HG03175 (cell line): ENCODE data around the gene FNIP2.
"Not testable (repeated sequence)": the region's sequence is repeated elsewhere in the genome, so short reads cannot be mapped to it uniquely, and the experiment has no call there.

Experiments used
- ATAC-seq: cut with Tn5 transposase; IDR thresholded peaks from one replicate; pipeline ENCODE4 v1.9.1; 2021; ENCODE audit warnings: mild to moderate bottlenecking, moderate library complexity; ENCODE audit not compliant: unreplicated experiment

Gene FNIP2

DNA sequence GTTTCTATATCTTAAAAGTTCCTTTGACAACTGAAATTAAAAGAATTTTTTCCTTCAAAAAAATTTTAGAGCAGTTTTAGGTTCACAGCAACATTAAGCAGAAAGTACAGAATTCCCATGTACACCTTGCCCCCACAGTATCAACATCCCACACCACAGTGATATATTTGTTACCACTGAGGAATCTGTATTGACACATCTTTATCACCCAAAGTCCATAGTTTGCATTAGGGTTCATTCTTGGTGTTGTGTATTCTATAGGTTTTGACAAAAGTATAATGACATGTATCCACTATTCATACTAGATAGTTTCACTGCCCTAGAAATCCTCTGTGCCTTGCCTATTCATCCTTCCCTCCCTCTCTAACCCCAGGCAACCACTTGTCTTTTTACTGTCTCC, 43.7 kb downstream of the FNIP2 start:
- ATAC-seq = no peak

- ATAC-seq = no peak
Measured at GRCh38 chr4:158813113-158813512, 44.3 kb downstream of the FNIP2 start.

- no peak for ATAC-seq
Measured at GRCh38 chr4:158814207-158814606, 45.4 kb downstream of the FNIP2 start.

- no peak for ATAC-seq
Measured at GRCh38 chr4:158814636-158815330, 46.0 kb downstream of the FNIP2 start.

- peak; percentile 35 for ATAC-seq
Measured at GRCh38 chr4:158816955-158817354, 48.1 kb downstream of the FNIP2 start.

DNA sequence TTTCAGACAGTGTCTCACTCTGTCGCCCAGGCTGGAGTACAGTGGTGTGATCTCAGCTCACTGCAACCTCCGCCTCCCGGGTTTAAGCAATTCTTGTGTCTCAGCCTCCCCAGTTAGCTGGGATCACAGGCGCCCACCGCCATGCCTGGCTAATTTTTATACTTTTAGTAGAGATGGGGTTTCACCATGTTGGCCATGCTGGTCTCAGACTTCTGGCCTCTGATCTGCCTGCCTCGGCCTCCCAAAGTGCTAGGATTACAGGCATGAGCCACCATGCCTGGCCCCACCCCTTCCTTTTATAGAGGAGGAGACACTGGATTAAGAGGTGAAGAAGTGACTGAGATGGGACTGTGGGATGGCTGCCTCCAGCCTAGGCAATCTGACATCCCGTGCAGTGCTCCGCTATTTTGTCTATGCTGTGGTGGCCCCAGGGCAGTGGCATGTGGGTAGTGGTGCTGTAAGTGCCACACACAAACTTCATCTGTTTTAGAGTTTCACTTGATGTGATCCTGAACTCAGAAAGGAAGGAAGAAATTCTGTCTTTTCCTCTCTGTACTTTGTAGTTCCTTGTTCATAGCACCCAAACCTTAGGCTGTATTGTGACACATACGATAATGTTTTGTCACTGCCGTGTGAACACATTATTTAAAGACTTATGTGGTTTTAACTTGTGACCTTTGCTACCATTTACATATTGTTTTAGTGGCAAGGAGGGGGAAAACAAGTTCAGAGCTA, 48.9 kb downstream of the FNIP2 start:
- ATAC-seq = peak; percentile 86

DNA sequence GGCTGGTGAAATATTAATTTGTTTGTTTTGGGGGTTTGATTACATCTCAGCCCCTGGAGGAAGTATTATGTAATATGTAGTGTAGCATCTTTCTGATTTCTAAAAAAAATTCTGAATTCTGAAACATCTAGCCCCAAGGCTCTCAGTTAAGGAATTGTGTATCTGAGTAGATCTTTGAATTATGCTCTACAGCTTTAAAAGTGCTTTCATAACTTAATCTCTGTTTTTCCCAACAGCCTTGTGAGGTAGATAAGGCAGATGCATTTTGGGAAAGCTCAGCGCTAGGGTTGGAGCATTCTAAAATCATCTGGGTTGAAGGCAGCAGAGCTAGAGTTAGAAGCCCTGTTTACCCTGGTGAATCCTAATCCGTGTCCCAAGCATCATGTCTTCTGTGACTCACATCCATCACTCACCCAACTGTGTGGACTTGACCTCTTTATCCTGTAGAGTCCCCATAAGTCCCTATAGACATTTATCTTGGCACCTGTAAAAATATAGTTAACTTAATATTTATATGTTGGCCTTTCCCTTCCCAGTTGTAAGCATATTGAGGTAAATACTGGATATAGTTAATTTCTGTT, 49.8 kb downstream of the FNIP2 start:
- ATAC-seq = no peak

DNA sequence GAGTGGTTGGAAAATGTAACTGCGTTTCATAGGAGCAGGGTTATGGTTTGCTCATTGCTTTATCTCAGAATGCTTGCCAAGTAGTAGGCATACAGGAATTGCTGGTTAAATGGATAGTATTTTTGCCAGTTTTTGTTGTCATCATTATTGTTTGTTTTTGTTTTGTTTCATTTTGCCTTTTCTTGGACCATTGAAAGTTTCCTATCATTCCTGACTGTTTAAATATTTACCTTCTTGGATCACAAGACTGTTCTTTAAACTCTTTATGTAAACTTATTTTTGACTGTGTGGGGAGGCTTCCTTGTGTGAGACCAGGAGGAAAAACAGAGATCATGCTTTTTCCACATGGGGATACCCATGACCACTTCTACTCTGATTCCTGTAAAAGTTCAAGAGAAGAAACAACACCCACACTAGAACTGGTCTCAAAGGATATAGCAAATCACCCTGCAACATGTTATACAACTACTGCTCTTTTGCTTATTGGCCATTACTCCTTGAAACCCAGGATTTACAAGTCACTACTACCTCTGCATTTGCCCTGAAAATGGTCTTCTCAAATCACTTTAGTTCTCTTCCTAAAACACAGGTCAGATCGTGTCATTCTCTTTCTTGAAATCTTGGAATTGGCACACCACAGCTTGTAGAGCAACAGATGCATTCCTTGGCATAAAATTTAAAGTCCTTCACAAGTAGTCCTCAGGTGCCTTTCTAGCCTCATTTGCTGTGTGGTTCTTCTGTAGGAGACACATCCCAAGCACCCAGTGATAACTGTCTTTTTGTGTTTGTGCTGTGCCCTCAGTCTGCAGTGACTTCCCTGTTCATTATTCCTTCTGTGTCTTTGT, 51.3 kb downstream of the FNIP2 start:
- ATAC-seq = no peak

DNA sequence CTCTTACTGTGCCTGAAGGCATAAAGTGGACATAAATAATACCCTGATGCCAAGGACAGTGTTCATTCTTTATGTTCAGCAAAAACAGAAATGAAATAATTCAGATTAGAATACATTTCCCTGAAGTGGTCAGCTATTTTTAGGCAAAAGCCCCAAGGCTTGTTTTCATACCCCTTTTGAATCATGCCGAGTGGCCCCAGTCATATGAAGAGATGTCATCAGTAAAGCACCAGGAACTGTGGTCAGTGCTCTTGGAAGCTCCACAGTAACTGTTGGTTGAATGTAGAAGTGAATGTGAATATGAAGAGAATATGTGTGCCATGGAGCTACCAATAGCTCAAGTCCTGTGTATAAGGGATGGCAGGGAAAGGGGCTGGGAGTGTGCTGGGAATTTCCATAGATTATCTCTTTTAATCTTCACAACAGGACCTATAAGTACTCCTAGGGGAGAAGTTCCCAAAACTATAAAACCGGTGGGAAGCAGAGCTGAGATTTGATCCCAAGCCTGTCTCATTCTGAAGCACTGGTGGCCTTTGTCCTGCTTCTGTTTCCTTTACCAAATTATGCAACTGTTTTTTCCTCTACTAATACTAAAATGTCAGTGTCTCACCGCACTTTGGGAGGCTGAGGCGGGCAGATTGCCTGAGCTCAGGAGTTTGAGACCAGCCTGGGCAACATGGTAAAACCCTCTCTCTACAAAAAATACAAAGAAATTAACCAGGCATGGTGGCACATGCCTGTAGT, 52.6 kb downstream of the FNIP2 start:
- ATAC-seq = peak; percentile 26

DNA sequence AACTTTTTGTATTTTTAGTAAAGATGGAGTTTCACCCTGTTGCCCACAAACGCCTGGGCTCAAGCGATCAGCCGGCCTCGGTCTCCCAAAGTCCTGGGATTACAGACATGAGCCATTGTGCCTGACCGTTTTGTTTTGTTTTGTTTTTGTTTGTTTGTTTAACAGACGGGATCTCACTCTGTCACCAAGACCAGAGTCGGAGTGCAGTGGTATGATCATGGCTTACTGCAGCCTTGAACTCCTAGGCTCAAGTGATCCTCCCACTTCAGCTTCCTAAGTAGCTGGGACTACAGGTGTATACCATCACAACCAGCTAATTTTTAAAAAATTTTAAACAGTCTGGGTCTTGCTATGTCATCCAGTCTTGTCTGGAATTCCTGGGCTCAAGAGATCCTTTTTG, 53.5 kb downstream of the FNIP2 start:
- no peak for ATAC-seq

DNA sequence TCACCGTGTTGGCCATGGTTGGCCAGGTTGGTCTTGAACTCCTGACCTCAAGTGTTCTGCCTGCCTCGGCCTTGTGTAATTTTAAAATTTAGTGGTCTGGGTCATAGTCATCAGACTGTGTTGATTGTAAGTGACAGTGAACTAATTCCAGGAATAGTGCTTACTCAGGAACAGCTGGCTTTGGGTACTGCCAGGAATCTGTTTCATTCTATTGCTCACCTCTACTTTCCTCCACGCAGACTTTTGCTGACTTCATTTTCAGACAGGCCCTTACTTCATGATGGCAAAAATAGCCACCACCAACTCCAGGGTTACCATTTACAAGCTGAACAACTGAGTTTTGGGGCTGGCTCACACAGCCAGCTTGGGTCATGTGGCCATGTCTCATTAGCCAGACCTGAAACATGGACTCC, 54.6 kb downstream of the FNIP2 start:
- peak; percentile 15 for ATAC-seq

GRCh38 chr4:158824425-158825274, 55.8 kb downstream of the FNIP2 start:
- ATAC-seq = peak; percentile 25

- ATAC-seq = no peak
Measured at GRCh38 chr4:158825433-158826036, 56.7 kb downstream of the FNIP2 start.

DNA sequence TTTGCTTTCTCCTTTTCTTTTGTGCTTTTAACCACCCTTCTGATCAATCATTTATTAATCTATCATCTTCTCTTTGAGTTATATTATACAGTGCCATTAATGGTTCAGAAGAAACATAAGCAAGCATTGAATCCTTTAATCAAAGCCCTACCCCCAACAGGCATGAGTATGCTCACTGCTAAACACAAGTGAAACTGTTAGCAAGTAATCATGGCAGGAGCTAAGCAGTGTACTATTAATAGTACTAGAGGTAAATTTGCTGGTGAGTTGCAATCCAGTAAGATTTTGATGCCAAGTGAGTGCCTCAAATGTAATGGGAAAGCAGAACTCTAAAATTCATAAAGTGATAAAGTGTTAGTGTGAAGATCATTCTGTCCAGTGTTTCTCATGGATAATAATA, 57.2 kb downstream of the FNIP2 start:
- ATAC-seq = peak; percentile 73

- ATAC-seq = peak; percentile 26
Measured at GRCh38 chr4:158826882-158827281, 58.1 kb downstream of the FNIP2 start.

DNA sequence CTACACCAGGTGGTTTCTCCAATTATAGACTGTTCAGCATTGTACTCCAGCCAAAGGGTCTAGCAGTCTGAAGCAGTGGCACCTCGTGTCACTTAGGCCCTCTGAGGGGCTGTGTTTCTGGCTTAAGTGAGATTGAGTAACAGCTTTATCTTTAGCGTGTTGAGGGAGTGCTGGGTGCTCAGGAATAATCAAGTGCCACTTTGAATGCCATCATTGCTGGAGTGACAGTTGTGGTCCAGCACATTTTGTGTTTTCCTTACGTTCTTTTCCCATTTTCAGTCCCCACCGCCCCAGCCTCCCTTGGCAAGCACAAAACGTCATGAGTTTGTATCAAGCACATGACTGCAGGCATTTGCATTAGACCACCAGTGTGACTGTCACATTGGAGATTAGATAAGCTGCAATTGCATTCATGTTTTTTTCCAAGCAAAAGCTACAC, 58.7 kb downstream of the FNIP2 start:
- ATAC-seq = no peak

GRCh38 chr4:158828151-158828550, 59.3 kb downstream of the FNIP2 start:
- ATAC-seq = not testable (repeated sequence)

DNA sequence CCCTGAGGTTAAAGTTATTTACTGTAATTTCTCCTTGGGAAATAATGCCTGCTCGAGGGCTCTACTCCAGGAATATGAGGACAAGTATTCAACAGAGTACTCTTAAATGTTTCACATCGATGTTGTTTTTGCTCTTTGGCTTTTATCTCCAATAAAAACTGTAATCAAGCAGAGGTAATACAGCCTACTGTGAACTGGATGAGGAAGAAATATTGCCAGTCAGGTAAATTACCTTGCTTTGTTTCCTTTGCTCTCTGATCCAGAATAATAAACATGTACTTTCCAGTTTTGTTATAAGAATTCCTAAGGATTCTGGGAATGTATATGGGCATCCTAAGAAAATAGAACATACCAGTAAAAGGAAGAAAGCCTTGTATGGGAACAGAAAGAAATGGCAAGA, 60.4 kb downstream of the FNIP2 start:
- ATAC-seq = no peak

GRCh38 chr4:158833602-158834001, 64.8 kb downstream of the FNIP2 start:
- no peak for ATAC-seq
